Pancreas (tissue), 10 donors: ENCODE measurements around the gene MYBPH. TPM values are rescaled to one million over a fixed set of nuclear protein-coding genes. Genes with fewer than 3 reads are reported as not detected.
A peak's percentile ranks its signal among the peaks of the same experiment; 100 is the strongest.

ENCODE experiments used
- ATAC-seq, 4 donors: fragments of 200-7000 bp; cut with Tn5 transposase; one replicate each; pipeline versions ENCODE4 v1.8.0 to v1.9.1; 2020; ENCODE audit warnings: mild to moderate bottlenecking in 4 of 4, moderate library complexity in 4 of 4
- DNase-seq, 6 donors: peaks; one replicate each; pipeline ENCODE4 v3.0.0-alpha.2; 2020
- FAIRE-seq: peaks from 2 replicates; lab custom pipeline; 2012; peaks lifted over from hg19 to GRCh38; lab: Jason Lieb, UNC
- H3K27ac ChIP-seq, 4 donors: fragments of 200-600 bp; sonication (generic); 1 replicate in 3 of 4; 2 replicates in 1 of 4; pipeline versions ENCODE4 v1.5.0 to v1.8.0; 2020
- H3K27me3 ChIP-seq, 4 donors: fragments of 200-600 bp; one replicate each; pipeline ENCODE4 v1.8.0; 2021
- H3K36me3 ChIP-seq, 3 donors: fragments of 200-600 bp; sonication (generic) in 1 of 3; one replicate each; pipeline versions ENCODE4 v1.5.0 to v1.8.0; 2020 to 2021
- H3K4me1 ChIP-seq, 3 donors: fragments of 200-600 bp; one replicate each; pipeline ENCODE4 v1.8.0; 2021
- H3K4me3 ChIP-seq, 4 donors: fragments of 200-600 bp; sonication (generic) in 2 of 4; one replicate each; pipeline versions ENCODE4 v1.5.0 to v1.8.0; 2020 to 2021
- H3K9me3 ChIP-seq, 4 donors: fragments of 200-600 bp; one replicate each; pipeline ENCODE4 v1.8.0; 2021
- WGBS, 2 donors: extraction: QIAGEN DNeasy Blood & Tissue Kit; methylation state at CpG; one replicate each; pipeline ENCODE4 v1.1.7; 2013; 5-methylcytosine and 5-hydroxymethylcytosine counted together
- intact Hi-C, 3 donors: fragments of 100-400 bp; cut with DNase I; formaldehyde crosslinking; loops; one replicate each; pipeline versions ENCODE4 v1.11.1 to v1.14.2; 2022
- polyA plus RNA-seq, 2 donors: library from polyadenylated mRNA; stranded (reverse); fragments of 200-250 nt; gene quantifications; one replicate each; pipeline ENCODE4 v1.2.3, GENCODE V29; 2013
- total RNA-seq, 6 donors: library from RNA; stranded (reverse); fragmentation: NEBNext Ultra II Directional in 4 of 6; extraction: Animal tissue kit (Norgen Biotek cat#: 25700) in 4 of 6; gene quantifications; one replicate each; pipeline versions ENCODE4 v1.2.1 to v1.2.4, GENCODE V29; 2021 to 2023
- TF ChIP-seq, protein P1 (sequence below), 4 donors: fragments of 200-600 bp; sonication (generic) in 3 of 4; IDR thresholded peaks; one replicate each; pipeline versions ENCODE4 v1.5.0 to v1.8.0; 2021; ENCODE audit warnings: antibody characterized with exemption in 4 of 4
- donor health status: healthy with polysubstance abuse.
- donor health status: DM: no; HTN: no; CAD: no; lungs with moderate emphysema.
- donor health status: DM: no; HTN: no; CAD: no.
- donor health status: control.
- donor health status: control.
- donor health status: Bipolar disorder and iron deficiency.
- donor health status: DM: yes; HTN: yes; CAD: no.
- donor health status: DM: no; HTN: no; CAD: no.
- donor health status: DM: no; HTN: no; CAD: no.
- donor health status: DM: yes; HTN: yes; CAD: no.

The MYBPH gene
- total and polyA plus RNA-seq, 8 donors, result not detected

DNA sequence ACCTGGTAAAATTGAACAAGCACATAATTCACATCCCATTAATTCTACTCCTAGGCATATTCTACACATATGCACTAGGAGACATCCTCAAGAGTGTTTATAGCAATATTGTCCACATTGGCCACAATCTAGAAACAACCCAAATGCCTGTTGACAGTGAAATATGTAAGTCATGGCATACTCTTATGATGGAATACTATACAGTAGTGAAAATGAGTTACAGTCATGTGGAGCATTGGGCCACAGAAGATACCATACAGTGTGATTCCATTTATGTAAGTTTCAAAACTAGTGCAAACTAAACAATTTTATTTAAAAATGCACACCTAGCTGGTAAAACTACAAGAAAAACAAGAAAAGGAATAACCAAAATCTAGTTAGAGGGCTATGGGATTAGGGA, 34.7 kb upstream of the MYBPH start:
- intact Hi-C loops, result no loop called here

DNA sequence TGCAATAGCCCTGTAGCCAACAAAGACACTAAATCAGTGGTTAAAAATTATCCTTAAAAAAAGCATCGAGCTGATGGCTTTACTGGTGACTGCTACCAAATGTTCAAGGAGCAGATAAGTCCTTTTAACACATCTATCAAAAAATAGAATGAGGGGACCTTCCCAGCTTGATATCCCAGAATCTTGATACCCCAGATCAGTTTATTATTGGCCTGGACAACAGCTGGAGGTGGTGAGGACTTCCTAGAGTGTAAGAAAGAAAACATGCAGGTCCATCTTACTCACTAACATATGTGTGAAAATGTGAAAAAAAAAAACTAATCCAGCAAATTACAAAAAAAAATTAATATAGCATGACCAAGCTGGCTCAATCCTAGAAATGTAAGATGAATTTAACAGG, 32.6 kb upstream of the MYBPH start:
- FAIRE-seq (no peak), ATAC-seq (no peak), DNase-seq (no peak)
- Histone ChIP-seq H3K27ac (no peak overlapping the region), H3K36me3 (no peaks in the 10 kb centered on the region), H3K9me3 (no peaks in the 10 kb centered on the region), H3K4me3 (no peak overlapping the region), H3K4me1 (no peaks in the 10 kb centered on the region), H3K27me3 (no peaks in the 10 kb centered on the region)
- TF ChIP-seq, protein P1, sequence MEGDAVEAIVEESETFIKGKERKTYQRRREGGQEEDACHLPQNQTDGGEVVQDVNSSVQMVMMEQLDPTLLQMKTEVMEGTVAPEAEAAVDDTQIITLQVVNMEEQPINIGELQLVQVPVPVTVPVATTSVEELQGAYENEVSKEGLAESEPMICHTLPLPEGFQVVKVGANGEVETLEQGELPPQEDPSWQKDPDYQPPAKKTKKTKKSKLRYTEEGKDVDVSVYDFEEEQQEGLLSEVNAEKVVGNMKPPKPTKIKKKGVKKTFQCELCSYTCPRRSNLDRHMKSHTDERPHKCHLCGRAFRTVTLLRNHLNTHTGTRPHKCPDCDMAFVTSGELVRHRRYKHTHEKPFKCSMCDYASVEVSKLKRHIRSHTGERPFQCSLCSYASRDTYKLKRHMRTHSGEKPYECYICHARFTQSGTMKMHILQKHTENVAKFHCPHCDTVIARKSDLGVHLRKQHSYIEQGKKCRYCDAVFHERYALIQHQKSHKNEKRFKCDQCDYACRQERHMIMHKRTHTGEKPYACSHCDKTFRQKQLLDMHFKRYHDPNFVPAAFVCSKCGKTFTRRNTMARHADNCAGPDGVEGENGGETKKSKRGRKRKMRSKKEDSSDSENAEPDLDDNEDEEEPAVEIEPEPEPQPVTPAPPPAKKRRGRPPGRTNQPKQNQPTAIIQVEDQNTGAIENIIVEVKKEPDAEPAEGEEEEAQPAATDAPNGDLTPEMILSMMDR (IDR thresholded peaks at IDR 0.05), result no peak
- 51 to 72% methylated on average over 1 of the region's 1 CpG for WGBS, 2 donors
- intact Hi-C loops, result no loop called here

More for the DNA sequence above, 34.7 kb upstream of the MYBPH start:
- Histone ChIP-seq H3K27ac (no peak overlapping the region), H3K27me3 (no peaks in the 10 kb centered on the region), H3K36me3 (no peaks in the 10 kb centered on the region), H3K9me3 (no peaks in the 10 kb centered on the region), H3K4me1 (no peaks in the 10 kb centered on the region), H3K4me3 (no peak overlapping the region)
- ATAC-seq (no peak), DNase-seq (no peak), FAIRE-seq (no peak)
- TF ChIP-seq, protein P1 (IDR thresholded peaks at IDR 0.05), result no peak

DNA sequence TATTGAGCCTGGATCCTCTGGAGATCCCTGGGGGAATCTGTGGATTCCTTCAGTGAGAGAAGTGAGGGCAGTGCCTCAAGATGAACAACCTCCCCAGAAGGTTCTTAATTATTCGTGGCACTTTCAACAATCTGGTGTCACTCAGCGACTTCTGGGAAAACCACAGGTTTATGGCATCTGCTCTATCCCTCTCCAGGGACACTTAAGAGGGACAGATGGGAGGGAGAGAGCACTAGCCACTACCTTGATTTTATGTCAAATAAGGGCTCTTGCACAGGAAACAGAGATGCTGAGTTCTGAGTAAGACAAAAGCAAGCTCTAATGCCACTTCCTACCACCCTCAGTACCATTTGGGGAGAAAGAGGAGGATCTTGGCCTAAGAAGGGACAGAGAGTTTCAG, 32.1 kb upstream of the MYBPH start:
- 49 to 57% methylated on average over 2 of the region's 2 CpGs for WGBS, 2 donors
- Histone ChIP-seq H3K36me3 (no peaks in the 10 kb centered on the region), H3K4me1 (no peaks in the 10 kb centered on the region), H3K27me3 (no peaks in the 10 kb centered on the region), H3K9me3 (no peaks in the 10 kb centered on the region), H3K4me3 (no peak overlapping the region), H3K27ac (no peak overlapping the region)
- DNase-seq (no peak), ATAC-seq (no peak), FAIRE-seq (no peak)
- intact Hi-C loops, result no loop called here
- TF ChIP-seq, protein P1 (IDR thresholded peaks at IDR 0.05), result no peak

DNA sequence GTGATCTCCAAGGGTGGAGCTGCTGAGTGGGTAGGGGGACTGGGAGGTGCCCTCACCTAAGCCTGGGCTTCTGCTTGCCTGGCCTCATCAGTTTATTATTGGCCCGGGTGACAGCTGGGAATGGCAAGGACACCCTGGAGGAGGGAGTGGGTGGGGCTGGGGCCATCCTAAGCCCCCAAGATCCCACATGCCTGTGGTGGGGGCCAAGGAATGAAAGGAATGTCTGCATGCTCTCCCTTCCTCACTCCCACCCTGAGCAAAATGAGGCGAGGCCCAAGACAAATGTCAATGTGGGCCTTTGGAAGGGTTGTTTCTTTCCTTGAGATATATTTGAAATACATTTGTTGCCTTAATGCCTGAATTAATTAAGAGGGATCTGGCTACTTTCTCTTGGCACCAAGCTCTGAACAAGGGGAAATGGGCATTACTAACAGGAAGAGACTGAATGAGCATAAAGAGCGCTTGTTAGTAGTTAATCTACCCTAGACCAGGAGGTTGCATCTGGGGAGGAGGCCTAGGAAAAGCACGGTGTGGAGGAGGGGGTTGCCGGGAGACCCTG, 30.6 kb upstream of the MYBPH start:
- Histone ChIP-seq H3K4me3 (no peak overlapping the region), H3K36me3 (no peaks in the 10 kb centered on the region), H3K27ac (no peak overlapping the region), H3K27me3 (no peaks in the 10 kb centered on the region), H3K9me3 (no peaks in the 10 kb centered on the region), H3K4me1 (no peaks in the 10 kb centered on the region)
- 79 to 81% methylated on average over 5 of the region's 5 CpGs for whole genome bisulfite sequencing, 2 donors
- intact Hi-C loops, result no loop called here
- DNase-seq (no peak), FAIRE-seq (no peak), ATAC-seq (no peak)
- TF ChIP-seq, protein P1 (IDR thresholded peaks at IDR 0.05), result no peak

DNA sequence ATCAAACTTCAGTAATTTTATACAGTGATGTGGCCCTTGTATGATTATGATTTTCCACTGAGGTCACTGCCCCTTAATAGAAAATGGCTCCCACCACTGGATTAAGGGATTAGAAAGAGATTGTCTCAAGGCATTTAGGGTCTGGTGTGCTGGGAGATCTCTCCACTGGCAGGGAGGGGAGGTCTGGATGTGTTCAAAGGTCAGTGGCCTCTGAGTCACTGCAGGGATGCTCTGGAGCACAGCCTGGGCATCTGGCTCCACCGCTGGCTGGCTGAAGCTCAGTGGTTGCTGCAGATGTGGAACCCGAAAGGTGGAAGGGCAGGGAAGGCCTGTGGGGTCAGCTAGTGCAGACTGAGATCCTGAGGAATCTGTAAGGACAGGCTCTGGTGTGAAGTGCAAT, 29.1 kb upstream of the MYBPH start:
- TF ChIP-seq, protein P1 (IDR thresholded peaks at IDR 0.05), result no peak
- Histone ChIP-seq H3K4me1 (no peaks in the 10 kb centered on the region), H3K27me3 (no peaks in the 10 kb centered on the region), H3K27ac (no peak overlapping the region), H3K9me3 (no peaks in the 10 kb centered on the region), H3K4me3 (no peak overlapping the region), H3K36me3 (no peaks in the 10 kb centered on the region)
- no peak for ATAC-seq
- intact Hi-C loops, result no loop called here
- no peak for FAIRE-seq
- DNase-seq, result peak in 1 of 6 donors; percentile 5
- WGBS, 2 donors, result 67 to 87% methylated on average over 2 of the region's 2 CpGs
